ENCODE data around the gene CNTN1. TPM values are rescaled to one million over a fixed set of nuclear protein-coding genes. Genes with fewer than 3 reads are reported as not detected.

Gene CNTN1
- total and polyA plus RNA-seq, 2 experiments from 2014 or later, result 0.58 to 2.4 TPM

DNA sequence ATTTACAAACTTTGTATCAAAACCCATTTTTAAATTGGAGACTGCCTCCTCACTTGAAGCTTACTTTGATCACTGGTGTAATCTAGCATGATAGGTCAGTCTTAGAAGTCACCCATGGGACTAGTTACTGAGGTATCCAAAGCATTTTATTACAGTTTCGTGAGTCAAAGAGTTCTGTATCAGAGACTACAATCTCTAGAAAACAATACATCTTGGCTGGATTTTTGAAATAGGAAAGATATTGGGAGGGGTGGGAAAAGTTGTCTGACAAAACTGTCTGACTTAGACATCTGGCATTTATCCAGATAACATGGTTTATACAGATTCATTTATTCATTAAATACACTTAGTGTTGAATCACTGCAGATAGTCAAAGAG is 322.4 kb downstream of the CNTN1 start:
- H3K79me2 ChIP-seq, result no peaks in the 10 kb centered on the region
- no peaks in the 10 kb centered on the region for H3K27me3 ChIP-seq
- 59% methylated on average over 1 of the region's 1 CpG for WGBS (ENCODE audit: low lambda C conversion rate, missing lambda C conversion rate)
- no peak overlapping the region for H3K4me3 ChIP-seq
- H3K36me3 ChIP-seq (replicated peaks; ENCODE audit: insufficient read depth, low read depth), result no peaks in the 10 kb centered on the region
- no peak overlapping the region for H2AFZ ChIP-seq
- H4K20me1 ChIP-seq (ENCODE audit: insufficient read depth, poor library complexity, severe bottlenecking), result no peaks in the 10 kb centered on the region
- no peaks in the 10 kb centered on the region for H3K9me2 ChIP-seq (replicated peaks; ENCODE audit: insufficient read depth)
- H3K4me1 ChIP-seq (ENCODE audit: insufficient read depth), result no peaks in the 10 kb centered on the region
- no peak for DNase-seq (ENCODE audit: low spot score)
- TF ChIP-seq EZH2phosphoT487 (IDR thresholded peaks at IDR 0.05; ENCODE audit: low read depth, severe bottlenecking, unreplicated experiment) (no peak), EZH2 (IDR thresholded peaks at IDR 0.05; ENCODE audit: borderline replicate concordance) (no peak)
- TF ChIP-seq, protein P1, sequence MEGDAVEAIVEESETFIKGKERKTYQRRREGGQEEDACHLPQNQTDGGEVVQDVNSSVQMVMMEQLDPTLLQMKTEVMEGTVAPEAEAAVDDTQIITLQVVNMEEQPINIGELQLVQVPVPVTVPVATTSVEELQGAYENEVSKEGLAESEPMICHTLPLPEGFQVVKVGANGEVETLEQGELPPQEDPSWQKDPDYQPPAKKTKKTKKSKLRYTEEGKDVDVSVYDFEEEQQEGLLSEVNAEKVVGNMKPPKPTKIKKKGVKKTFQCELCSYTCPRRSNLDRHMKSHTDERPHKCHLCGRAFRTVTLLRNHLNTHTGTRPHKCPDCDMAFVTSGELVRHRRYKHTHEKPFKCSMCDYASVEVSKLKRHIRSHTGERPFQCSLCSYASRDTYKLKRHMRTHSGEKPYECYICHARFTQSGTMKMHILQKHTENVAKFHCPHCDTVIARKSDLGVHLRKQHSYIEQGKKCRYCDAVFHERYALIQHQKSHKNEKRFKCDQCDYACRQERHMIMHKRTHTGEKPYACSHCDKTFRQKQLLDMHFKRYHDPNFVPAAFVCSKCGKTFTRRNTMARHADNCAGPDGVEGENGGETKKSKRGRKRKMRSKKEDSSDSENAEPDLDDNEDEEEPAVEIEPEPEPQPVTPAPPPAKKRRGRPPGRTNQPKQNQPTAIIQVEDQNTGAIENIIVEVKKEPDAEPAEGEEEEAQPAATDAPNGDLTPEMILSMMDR (IDR thresholded peaks at IDR 0.05; ENCODE audit: poor library complexity), result no peak
- no peak overlapping the region for H3K4me2 ChIP-seq
- no peak overlapping the region for H3K27ac ChIP-seq
- no peaks in the 10 kb centered on the region for H3K9me3 ChIP-seq (ENCODE audit: low read depth)

DNA sequence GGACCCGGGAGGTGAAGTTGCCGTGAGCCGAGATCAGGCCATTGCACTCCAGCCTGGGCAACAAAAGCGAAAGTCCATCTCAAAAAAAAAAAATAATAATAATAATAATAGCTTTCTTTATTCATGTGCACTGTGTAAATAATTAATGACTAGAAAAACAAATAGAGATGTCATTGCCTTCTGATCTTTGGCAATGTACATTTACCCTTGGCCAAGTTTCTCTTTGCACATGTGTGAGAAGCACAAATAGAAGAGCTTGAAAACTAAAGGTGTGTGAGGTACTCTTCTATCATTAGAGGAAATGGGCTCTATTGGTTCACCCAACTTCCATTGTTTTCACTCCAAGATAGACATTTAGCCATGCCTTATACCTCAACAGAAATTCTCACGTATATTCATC is 325.8 kb downstream of the CNTN1 start:
- Histone ChIP-seq H3K79me2 (no peaks in the 10 kb centered on the region), H3K36me3 (replicated peaks; ENCODE audit: insufficient read depth, low read depth) (no peaks in the 10 kb centered on the region), H3K9me3 (ENCODE audit: low read depth) (no peaks in the 10 kb centered on the region), H4K20me1 (ENCODE audit: insufficient read depth, poor library complexity, severe bottlenecking) (no peaks in the 10 kb centered on the region), H3K4me3 (no peak overlapping the region), H3K27ac (no peak overlapping the region), H3K4me2 (no peak overlapping the region), H3K9me2 (replicated peaks; ENCODE audit: insufficient read depth) (no peaks in the 10 kb centered on the region), H3K4me1 (ENCODE audit: insufficient read depth) (no peaks in the 10 kb centered on the region), H2AFZ (no peak overlapping the region), H3K27me3 (no peaks in the 10 kb centered on the region)
- WGBS (ENCODE audit: low lambda C conversion rate, missing lambda C conversion rate), result 94% methylated on average over 5 of the region's 5 CpGs
- no peak for TF ChIP-seq EZH2 (IDR thresholded peaks at IDR 0.05; ENCODE audit: borderline replicate concordance)
- no peak for TF ChIP-seq EZH2phosphoT487 (IDR thresholded peaks at IDR 0.05; ENCODE audit: low read depth, severe bottlenecking, unreplicated experiment)
- TF ChIP-seq, protein P1 (IDR thresholded peaks at IDR 0.05; ENCODE audit: poor library complexity), result no peak
- DNase-seq (ENCODE audit: low spot score), result no peak

DNA sequence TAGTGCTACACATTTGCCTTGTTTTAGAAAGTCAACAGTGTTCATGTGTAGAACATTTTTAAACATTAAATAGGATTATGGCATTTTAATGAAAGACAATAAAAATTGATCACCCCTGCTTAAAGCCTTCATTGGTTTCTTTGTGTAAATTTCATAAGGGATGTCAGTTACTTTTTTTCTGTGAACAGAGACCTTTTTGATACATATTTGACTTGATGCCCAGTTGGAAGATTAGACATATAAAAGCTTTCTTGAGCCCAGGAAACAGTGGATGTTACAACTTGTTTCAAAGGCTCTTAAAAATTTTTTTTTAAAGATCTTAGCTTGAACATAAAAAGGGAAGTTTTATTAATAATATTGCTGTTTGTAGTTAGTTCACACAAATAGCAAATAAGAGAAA is 327.2 kb downstream of the CNTN1 start:
- no peaks in the 10 kb centered on the region for H3K9me2 ChIP-seq (replicated peaks; ENCODE audit: insufficient read depth)
- H4K20me1 ChIP-seq (ENCODE audit: insufficient read depth, poor library complexity, severe bottlenecking), result no peaks in the 10 kb centered on the region
- H3K4me2 ChIP-seq, result no peak overlapping the region
- no peak for DNase-seq (ENCODE audit: low spot score)
- H2AFZ ChIP-seq, result no peak overlapping the region
- no peaks in the 10 kb centered on the region for H3K79me2 ChIP-seq
- TF ChIP-seq, protein P1 (IDR thresholded peaks at IDR 0.05; ENCODE audit: poor library complexity), result no peak
- TF ChIP-seq EZH2 (IDR thresholded peaks at IDR 0.05; ENCODE audit: borderline replicate concordance) (no peak), EZH2phosphoT487 (IDR thresholded peaks at IDR 0.05; ENCODE audit: low read depth, severe bottlenecking, unreplicated experiment) (no peak)
- no peaks in the 10 kb centered on the region for H3K4me1 ChIP-seq (ENCODE audit: insufficient read depth)
- no peak overlapping the region for H3K4me3 ChIP-seq
- no peaks in the 10 kb centered on the region for H3K27me3 ChIP-seq
- no peaks in the 10 kb centered on the region for H3K36me3 ChIP-seq (replicated peaks; ENCODE audit: insufficient read depth, low read depth)
- no peak overlapping the region for H3K27ac ChIP-seq
- no peaks in the 10 kb centered on the region for H3K9me3 ChIP-seq (ENCODE audit: low read depth)

DNA sequence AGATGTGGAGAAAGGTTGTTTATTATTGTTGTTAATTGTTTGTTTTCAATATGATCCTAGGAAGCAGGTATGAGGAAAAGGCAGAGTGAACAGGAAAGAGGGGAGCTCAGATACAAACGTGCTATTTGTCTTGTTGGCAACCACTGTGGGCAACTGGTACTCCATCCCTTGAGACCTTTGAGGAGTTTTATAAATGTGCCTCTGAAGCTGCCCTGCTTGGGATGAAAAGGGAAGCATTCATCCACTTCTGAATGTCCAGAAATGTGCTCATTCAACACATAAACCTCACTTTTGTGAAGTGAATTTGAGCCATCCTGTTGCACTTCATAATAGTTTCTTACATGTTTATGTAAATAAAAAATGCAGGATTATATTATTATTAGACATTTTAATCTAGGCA is 331.6 kb downstream of the CNTN1 start:
- no peak overlapping the region for H3K4me3 ChIP-seq
- WGBS (ENCODE audit: low lambda C conversion rate, missing lambda C conversion rate), result 66% methylated on average over 1 of the region's 1 CpG
- no peaks in the 10 kb centered on the region for H3K79me2 ChIP-seq
- no peak for DNase-seq (ENCODE audit: low spot score)
- no peak overlapping the region for H3K27ac ChIP-seq
- H3K9me2 ChIP-seq (replicated peaks; ENCODE audit: insufficient read depth), result no peaks in the 10 kb centered on the region
- no peaks in the 10 kb centered on the region for H3K9me3 ChIP-seq (ENCODE audit: low read depth)
- no peaks in the 10 kb centered on the region for H3K4me1 ChIP-seq (ENCODE audit: insufficient read depth)
- no peak for TF ChIP-seq EZH2 (IDR thresholded peaks at IDR 0.05; ENCODE audit: borderline replicate concordance)
- TF ChIP-seq, protein P1 (IDR thresholded peaks at IDR 0.05; ENCODE audit: poor library complexity), result no peak
- no peak overlapping the region for H2AFZ ChIP-seq
- no peaks in the 10 kb centered on the region for H3K27me3 ChIP-seq
- no peaks in the 10 kb centered on the region for H4K20me1 ChIP-seq (ENCODE audit: insufficient read depth, poor library complexity, severe bottlenecking)
- H3K36me3 ChIP-seq (replicated peaks; ENCODE audit: insufficient read depth, low read depth), result no peaks in the 10 kb centered on the region
- H3K4me2 ChIP-seq, result no peak overlapping the region

All from hepatocyte (in vitro differentiated cells).